ENCODE data around the gene MACC1.
"Not testable (repeated sequence)": the region's sequence is repeated elsewhere in the genome, so short reads cannot be mapped to it uniquely, and the experiment has no call there.

Gene MACC1

DNA sequence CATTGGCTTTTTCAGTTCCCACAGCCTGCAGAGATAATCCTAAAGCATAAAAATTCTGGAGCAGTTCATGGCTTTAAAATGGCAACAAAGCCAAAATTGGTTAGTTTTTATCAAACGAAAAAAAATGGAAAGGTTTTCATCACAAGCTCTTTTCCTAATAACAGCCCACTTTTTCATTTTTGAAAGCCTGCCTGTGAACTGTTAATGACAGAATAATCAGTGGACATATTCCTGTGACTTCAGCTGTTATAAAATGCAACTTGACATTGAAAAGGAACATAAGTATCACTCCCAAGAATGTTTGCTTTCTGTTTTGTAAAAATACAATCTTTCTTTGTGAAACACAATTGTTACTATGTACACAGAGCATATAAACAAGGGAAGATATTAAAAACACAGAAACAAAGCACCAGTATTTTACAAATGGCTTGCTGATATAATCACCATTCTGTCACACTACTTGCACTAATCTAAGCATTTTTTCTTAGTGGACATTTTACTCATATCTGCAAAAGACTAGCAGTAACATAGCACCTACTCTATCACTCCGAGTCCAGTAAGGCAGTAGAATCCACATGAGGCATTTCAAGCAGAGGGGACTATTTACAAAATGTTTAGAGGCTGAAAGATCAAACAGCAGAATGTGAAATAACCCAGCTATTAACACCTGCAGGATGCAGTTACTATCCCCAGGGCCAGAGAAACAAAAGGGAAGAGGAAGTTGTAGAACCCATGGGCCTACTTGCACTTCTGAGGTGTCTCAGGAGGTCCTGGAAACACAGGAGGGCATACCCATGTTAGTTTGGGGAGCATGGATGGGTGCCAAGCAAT lies 26.4 kb downstream of the MACC1 start:
- intact Hi-C loops (cut with DNase I; ENCODE audit: low total_unique reads) = no loop called here

DNA sequence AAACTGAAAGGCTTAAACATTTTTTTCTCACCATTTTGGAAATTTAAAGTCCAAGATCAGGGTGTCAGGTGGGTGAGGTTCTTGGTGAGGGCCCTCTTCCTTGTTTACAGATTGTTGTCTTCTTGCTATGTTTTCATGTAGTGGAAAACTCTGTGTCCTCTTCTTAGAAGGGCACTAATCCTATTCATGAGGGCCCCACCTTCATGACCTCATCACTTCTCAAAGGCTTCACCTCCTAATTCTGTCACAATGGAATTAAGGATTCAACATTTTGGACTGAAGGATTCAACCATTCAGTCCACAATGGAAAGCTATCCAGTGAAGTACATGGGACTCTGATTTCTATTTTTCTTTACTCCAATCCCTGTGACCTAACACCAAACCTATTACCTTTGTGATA lies 27.3 kb downstream of the MACC1 start:
- DNase-seq = no peak
- Histone ChIP-seq H3K27me3 (no peaks in the 10 kb centered on the region), H3K4me1 (no peaks in the 10 kb centered on the region), H3K36me3 (no peaks in the 10 kb centered on the region), H3K27ac (no peak overlapping the region), H3K4me3 (no peak overlapping the region), H3K9me3 (peaks cover 0 to 7% (median 0%) of the 10 kb centered on the region in 3 donors)
- TF ChIP-seq, protein P1, sequence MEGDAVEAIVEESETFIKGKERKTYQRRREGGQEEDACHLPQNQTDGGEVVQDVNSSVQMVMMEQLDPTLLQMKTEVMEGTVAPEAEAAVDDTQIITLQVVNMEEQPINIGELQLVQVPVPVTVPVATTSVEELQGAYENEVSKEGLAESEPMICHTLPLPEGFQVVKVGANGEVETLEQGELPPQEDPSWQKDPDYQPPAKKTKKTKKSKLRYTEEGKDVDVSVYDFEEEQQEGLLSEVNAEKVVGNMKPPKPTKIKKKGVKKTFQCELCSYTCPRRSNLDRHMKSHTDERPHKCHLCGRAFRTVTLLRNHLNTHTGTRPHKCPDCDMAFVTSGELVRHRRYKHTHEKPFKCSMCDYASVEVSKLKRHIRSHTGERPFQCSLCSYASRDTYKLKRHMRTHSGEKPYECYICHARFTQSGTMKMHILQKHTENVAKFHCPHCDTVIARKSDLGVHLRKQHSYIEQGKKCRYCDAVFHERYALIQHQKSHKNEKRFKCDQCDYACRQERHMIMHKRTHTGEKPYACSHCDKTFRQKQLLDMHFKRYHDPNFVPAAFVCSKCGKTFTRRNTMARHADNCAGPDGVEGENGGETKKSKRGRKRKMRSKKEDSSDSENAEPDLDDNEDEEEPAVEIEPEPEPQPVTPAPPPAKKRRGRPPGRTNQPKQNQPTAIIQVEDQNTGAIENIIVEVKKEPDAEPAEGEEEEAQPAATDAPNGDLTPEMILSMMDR (IDR thresholded peaks at IDR 0.05) = no peak
- intact Hi-C loops (cut with DNase I; ENCODE audit: low total_unique reads) = no loop called here

More for the DNA sequence above, 26.4 kb downstream of the MACC1 start:
- no peaks in the 10 kb centered on the region for H3K4me1 ChIP-seq
- H3K9me3 ChIP-seq = peaks cover 0 to 7% (median 0%) of the 10 kb centered on the region in 3 donors
- H3K27ac ChIP-seq = no peak overlapping the region
- no peaks in the 10 kb centered on the region for H3K27me3 ChIP-seq
- TF ChIP-seq, protein P1 (IDR thresholded peaks at IDR 0.05) = no peak
- no peak for DNase-seq
- H3K36me3 ChIP-seq = no peaks in the 10 kb centered on the region
- no peak overlapping the region for H3K4me3 ChIP-seq

DNA sequence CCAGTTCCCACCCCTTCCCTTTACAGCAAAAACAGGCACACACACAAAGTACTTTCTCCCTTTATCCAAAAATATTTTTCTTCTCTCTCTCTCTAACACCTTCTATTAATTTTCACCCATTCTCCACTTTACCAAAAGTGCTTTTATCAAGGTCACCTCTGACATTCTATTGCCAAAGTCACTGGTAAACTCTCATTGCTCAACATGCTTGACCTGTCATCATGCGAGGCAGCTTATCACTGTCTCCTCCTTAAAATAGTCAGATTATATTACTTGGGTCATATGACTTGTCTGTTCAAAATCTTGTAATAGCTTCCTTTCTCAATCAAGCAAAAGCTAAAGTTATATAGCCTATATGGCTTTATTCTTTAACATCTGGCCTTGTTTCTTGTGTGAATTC lies 28.6 kb downstream of the MACC1 start:
- DNase-seq = no peak
- H3K4me1 ChIP-seq = no peaks in the 10 kb centered on the region
- intact Hi-C loops (cut with DNase I; ENCODE audit: low total_unique reads) = no loop called here

DNA sequence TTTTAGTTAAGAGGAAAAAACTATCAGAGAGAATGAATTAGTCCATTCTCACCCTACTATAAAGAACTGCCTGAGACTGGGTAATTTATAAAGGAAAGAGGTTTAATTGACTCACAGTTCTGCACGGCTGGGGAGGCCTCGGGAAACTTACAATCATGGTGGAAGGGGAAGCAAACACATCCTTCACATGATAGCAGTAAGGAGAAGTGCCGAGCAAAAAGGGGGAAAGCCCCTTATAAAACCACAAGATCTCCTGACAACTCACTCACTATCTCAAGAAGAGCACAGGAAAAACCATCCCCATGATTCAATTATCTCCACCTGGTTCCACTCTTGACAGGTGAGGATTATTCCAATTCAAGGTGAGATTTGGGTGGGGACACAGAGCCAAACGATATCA lies 29.3 kb downstream of the MACC1 start:
- H3K4me1 ChIP-seq; intact Hi-C loops (cut with DNase I; ENCODE audit: low total_unique reads); DNase-seq; H3K27me3 ChIP-seq; H3K4me3 ChIP-seq; H3K27ac ChIP-seq; H3K36me3 ChIP-seq; H3K9me3 ChIP-seq: not testable (repeated sequence)

More for the DNA sequence above, 28.6 kb downstream of the MACC1 start:
- no peaks in the 10 kb centered on the region for H3K27me3 ChIP-seq
- H3K27ac ChIP-seq = no peak overlapping the region
- H3K36me3 ChIP-seq = no peaks in the 10 kb centered on the region
- no peak overlapping the region for H3K4me3 ChIP-seq
- peaks cover 0 to 7% (median 0%) of the 10 kb centered on the region in 3 donors for H3K9me3 ChIP-seq
- TF ChIP-seq, protein P1 (IDR thresholded peaks at IDR 0.05) = no peak

DNA sequence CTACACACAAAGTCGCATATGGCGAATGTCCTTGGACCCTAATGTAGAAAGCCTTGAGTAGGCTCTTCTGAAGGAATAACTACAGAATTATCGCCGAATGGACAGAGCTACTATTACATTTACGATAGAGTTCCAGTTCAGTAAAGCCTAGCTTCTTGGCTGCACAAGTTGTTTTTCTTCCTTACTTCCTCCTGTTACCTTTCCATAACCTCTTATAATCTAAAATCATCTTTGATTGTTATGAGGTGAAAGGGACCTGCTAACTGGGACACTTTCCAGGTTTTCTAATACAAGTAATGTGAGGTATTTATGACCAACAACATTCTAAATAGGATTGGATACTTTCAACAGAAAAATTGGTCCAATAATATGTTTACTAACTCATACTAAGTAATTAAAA lies 31.2 kb downstream of the MACC1 start:
- no peak for DNase-seq
- Histone ChIP-seq H3K4me3 (no peak overlapping the region), H3K4me1 (no peaks in the 10 kb centered on the region), H3K27me3 (no peaks in the 10 kb centered on the region), H3K36me3 (no peaks in the 10 kb centered on the region), H3K27ac (no peak overlapping the region), H3K9me3 (peaks cover 0 to 7% (median 0%) of the 10 kb centered on the region in 3 donors)
- TF ChIP-seq, protein P1 (IDR thresholded peaks at IDR 0.05) = no peak
- intact Hi-C loops (cut with DNase I; ENCODE audit: low total_unique reads) = no loop called here

DNA sequence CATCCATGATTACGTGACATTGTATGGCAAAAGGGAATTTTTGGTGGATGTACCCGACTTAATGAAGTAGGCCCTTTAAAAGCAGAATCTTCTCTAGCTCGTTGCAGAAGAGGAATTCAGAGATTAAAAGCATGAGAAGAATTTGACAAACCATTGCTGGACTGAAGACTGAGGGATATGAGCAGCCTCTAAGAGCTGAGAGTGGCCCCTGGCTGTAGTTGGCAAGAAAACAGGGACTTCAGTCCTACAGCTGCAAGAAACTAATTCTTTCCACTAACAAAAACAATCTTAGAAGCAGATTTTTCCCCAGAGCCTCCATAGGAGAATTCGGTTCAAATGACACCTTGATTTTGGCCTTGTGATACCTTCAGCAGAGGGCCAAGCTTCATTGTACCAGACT lies 34.1 kb downstream of the MACC1 start:
- H3K27me3 ChIP-seq = no peaks in the 10 kb centered on the region
- DNase-seq = no peak
- H3K9me3 ChIP-seq = no peaks in the 10 kb centered on the region
- H3K36me3 ChIP-seq = no peaks in the 10 kb centered on the region
- TF ChIP-seq, protein P1 (IDR thresholded peaks at IDR 0.05) = no peak
- intact Hi-C loops (cut with DNase I; ENCODE audit: low total_unique reads) = no loop called here
- H3K27ac ChIP-seq = no peak overlapping the region
- H3K4me3 ChIP-seq = no peak overlapping the region
- no peaks in the 10 kb centered on the region for H3K4me1 ChIP-seq
